Mucosa of descending colon (tissue), 3 donors: ENCODE measurements around the gene RDH5. TPM values are rescaled to one million over a fixed set of nuclear protein-coding genes. Genes with fewer than 3 reads are reported as not detected.

Experiments used
- ATAC-seq: fragments of 200-7000 bp; cut with Tn5 transposase; one replicate; pipeline ENCODE4 v1.9.1; 2020; ENCODE audit warnings: mild to moderate bottlenecking, moderate library complexity
- DNase-seq, 3 donors: peaks; one replicate each; pipeline ENCODE4 v3.0.0-alpha.2; 2020
- H3K36me3 ChIP-seq: fragments of 200-600 bp; one replicate; pipeline ENCODE4 v1.8.0; 2021; ENCODE audit warnings: low read depth, mild to moderate bottlenecking
- H3K4me1 ChIP-seq: fragments of 200-600 bp; one replicate; pipeline ENCODE4 v1.8.0; 2021; ENCODE audit warnings: low read depth, mild to moderate bottlenecking
- H3K4me3 ChIP-seq: fragments of 200-600 bp; one replicate; pipeline ENCODE4 v1.8.0; 2021; ENCODE audit warnings: mild to moderate bottlenecking
- H3K9me3 ChIP-seq: fragments of 200-600 bp; one replicate; pipeline ENCODE4 v1.8.0; 2021; ENCODE audit warnings: mild to moderate bottlenecking
- CTCF ChIP-seq: fragments of 200-600 bp; IDR thresholded peaks from one replicate; pipeline ENCODE4 v1.8.0; 2022; ENCODE audit warnings: antibody characterized with exemption, mild to moderate bottlenecking
- intact Hi-C, 2 donors: fragments of 100-400 bp; cut with DNase I in 1 of 2; cut with micrococcal nuclease in 1 of 2; formaldehyde crosslinking; loops; one replicate each; pipeline versions ENCODE4 v1.11.0 to v1.11.1; 2022; cut with DNase I, micrococcal nuclease
- long read RNA-seq, 2 donors: library from polyadenylated mRNA; unstranded; transcript quantifications; one replicate each; pipeline ENCODE4 v2.0.0, GENCODE V29; 2019 to 2021
- total RNA-seq, 3 donors: library from RNA; stranded (reverse); fragmentation: NEBNext Ultra II Directional in 2 of 3; extraction: Animal tissue kit (Norgen Biotek cat#: 25700) in 2 of 3; gene quantifications; one replicate each; pipeline versions ENCODE4 v1.2.1 to v1.2.4, GENCODE V29; 2021 to 2023
- donor health status: DM: no; HTN: no; CAD: no; lungs with moderate emphysema.
- donor health status: DM: no; HTN: no; CAD: no.
- donor health status: DM: no; HTN: yes; CAD: no.

Gene RDH5
- total RNA-seq, result 10 to 100 TPM; 21.5 to 48.1 (median 35.8) TPM
- long read RNA-seq, donor 1, partial matches to known transcripts, result 0 of 1 reads
- long read RNA-seq, donor 1, other reads (novel, unspliced or antisense), result 0 of 1 reads
- long read RNA-seq, donor 2, transcript RDH5-201 (5 exons, 1,269 nt), result major isoform, 5 of 24 reads
- long read RNA-seq, donor 2, transcript RDH5-204 (5 exons, 1,259 nt), result major isoform, 5 of 24 reads
- long read RNA-seq, donor 2, transcript RDH5-202 (5 exons, 1,054 nt), result major isoform, 5 of 24 reads
- long read RNA-seq, donor 2, partial matches to known transcripts, result 1 of 24 reads
- long read RNA-seq, donor 2, other reads (novel, unspliced or antisense), result 8 of 24 reads

- TF ChIP-seq CTCF, result no peak
- H3K9me3 ChIP-seq, result no peaks in the 10 kb centered on the region
- peaks cover 76% of the 10 kb centered on the region for H3K4me1 ChIP-seq
- no peak within 1 kb of the TSS for H3K4me3 ChIP-seq
- DNase-seq (peak; percentile 83 to 92 (median 88)), ATAC-seq (peak; percentile 76)
- no peaks in the 10 kb centered on the region for H3K36me3 ChIP-seq
- intact Hi-C loops, result no loop called here
Measured at GRCh38 chr12:55720071-55720564, at the start of gene RDH5. RDH5 (plus strand) TSS chr12:55720393; CDS start chr12:55721185, 792 bp downstream.

- ATAC-seq, result peak; percentile 81
- intact Hi-C loops, result no loop called here
- peak in 2 of 3 donors; percentile 59 to 60 for DNase-seq
Measured at GRCh38 chr12:55671746-55672145, 48.4 kb upstream of the RDH5 start.

GRCh38 chr12:55673638-55674037 is 46.6 kb upstream of the RDH5 start:
- Histone ChIP-seq H3K4me1 (peaks cover 19% of the 10 kb centered on the region), H3K9me3 (no peaks in the 10 kb centered on the region), H3K4me3 (no peak overlapping the region), H3K36me3 (no peaks in the 10 kb centered on the region)
- ATAC-seq (peak; percentile 57), DNase-seq (no peak)
- intact Hi-C loops, result no loop called here
- TF ChIP-seq CTCF, result no peak

More at GRCh38 chr12:55671746-55672145, 48.4 kb upstream of the RDH5 start:
- peaks cover 19% of the 10 kb centered on the region for H3K4me1 ChIP-seq
- no peaks in the 10 kb centered on the region for H3K9me3 ChIP-seq
- no peak for TF ChIP-seq CTCF
- H3K36me3 ChIP-seq, result no peaks in the 10 kb centered on the region
- H3K4me3 ChIP-seq, result no peak overlapping the region

GRCh38 chr12:55675666-55676065 is 44.5 kb upstream of the RDH5 start:
- ATAC-seq (peak; percentile 72), DNase-seq (peak in 2 of 3 donors; percentile 33 to 45)
- TF ChIP-seq CTCF, result no peak
- intact Hi-C loops, result no loop called here
- H3K9me3 ChIP-seq, result no peaks in the 10 kb centered on the region
- no peak overlapping the region for H3K4me3 ChIP-seq
- H3K36me3 ChIP-seq, result no peaks in the 10 kb centered on the region
- H3K4me1 ChIP-seq, result peaks cover 10% of the 10 kb centered on the region

GRCh38 chr12:55676707-55677106 is 43.5 kb upstream of the RDH5 start:
- peaks cover 6% of the 10 kb centered on the region for H3K4me1 ChIP-seq
- H3K9me3 ChIP-seq, result no peaks in the 10 kb centered on the region
- intact Hi-C loops, result no loop called here
- H3K4me3 ChIP-seq, result no peak overlapping the region
- no peaks in the 10 kb centered on the region for H3K36me3 ChIP-seq
- ATAC-seq, result no peak
- DNase-seq, result no peak
- TF ChIP-seq CTCF, result no peak
